Measurements from ENCODE around the gene NTRK2. TPM values are rescaled to one million over a fixed set of nuclear protein-coding genes. Genes with fewer than 3 reads are reported as not detected.

Gene NTRK2
- polyA plus RNA-seq, 1 donor (not counting 4 experiments of a cell fraction or from before 2014, with no cell fraction given), result 0.08 TPM

GRCh38 chr9:84978661-84979060 lies 309.1 kb downstream of the NTRK2 start:
- no peak for FAIRE-seq
- H2AFZ ChIP-seq (ENCODE audit: control insufficient read depth, low read length), result no peak overlapping the region
- H3K27ac ChIP-seq (ENCODE audit: control insufficient read depth, insufficient read depth, low read length), result no peak overlapping the region
- no peaks in the 10 kb centered on the region for H3K79me2 ChIP-seq (ENCODE audit: control insufficient read depth, insufficient read depth, low read length)
- no peaks in the 10 kb centered on the region for H4K20me1 ChIP-seq (ENCODE audit: control insufficient read depth, extremely low read depth, insufficient read depth, low read length)
- H3K9me1 ChIP-seq (ENCODE audit: control insufficient read depth, extremely low read depth, insufficient read depth, low read length), result no peaks in the 10 kb centered on the region
- no peaks in the 10 kb centered on the region for H3K9me3 ChIP-seq (ENCODE audit: control insufficient read depth, low read depth, low read length)
- no peak overlapping the region for H3K9ac ChIP-seq (ENCODE audit: control insufficient read depth, extremely low read depth, insufficient read depth, low read length)
- no peak for DNase-seq (ENCODE audit: low read depth, low spot score)
- dilution Hi-C loops (cut with MboI; ENCODE audit: extremely low pct_ligation_motif_present, low sequenced_read_pairs), result no loop called here
- H3K4me3 ChIP-seq (ENCODE audit: control insufficient read depth in 2 of 3, extremely low read depth in 1 of 3, insufficient read depth in 2 of 3, low read depth in 1 of 3, low read length in 3 of 3), result no peak overlapping the region
- peaks cover 3% of the 10 kb centered on the region for H3K4me1 ChIP-seq (ENCODE audit: control insufficient read depth, extremely low read depth, insufficient read depth, low read length)
- no peaks in the 10 kb centered on the region for H3K27me3 ChIP-seq (ENCODE audit: control insufficient read depth, extremely low read depth, insufficient read depth, low read length)
- no peak overlapping the region for H3K4me2 ChIP-seq (ENCODE audit: control insufficient read depth, extremely low read depth, insufficient read depth, low read depth, low read length)
- H3K36me3 ChIP-seq (ENCODE audit: control insufficient read depth in 2 of 2, extremely low read depth in 1 of 2, insufficient read depth in 2 of 2, low read length in 2 of 2), result no peaks in the 10 kb centered on the region
- no peak for TF ChIP-seq EZH2 (IDR thresholded peaks at IDR 0.05; ENCODE audit: low read length)
- TF ChIP-seq CTCF (optimal IDR thresholded peaks at IDR 0.05 in 1 of 3, IDR thresholded peaks at IDR 0.05 in 1 of 3, conservative IDR thresholded peaks at IDR 0.05 in 1 of 3; ENCODE audit: extremely low read depth in 1 of 3, insufficient read depth in 2 of 3, low read length in 3 of 3), result no peak

- TF ChIP-seq CTCF (optimal IDR thresholded peaks at IDR 0.05 in 1 of 3, IDR thresholded peaks at IDR 0.05 in 1 of 3, conservative IDR thresholded peaks at IDR 0.05 in 1 of 3; ENCODE audit: extremely low read depth in 1 of 3, insufficient read depth in 2 of 3, low read length in 3 of 3) (no peak), EZH2 (IDR thresholded peaks at IDR 0.05; ENCODE audit: low read length) (no peak)
- no peaks in the 10 kb centered on the region for H3K4me1 ChIP-seq (ENCODE audit: control insufficient read depth, extremely low read depth, insufficient read depth, low read length)
- H3K9me3 ChIP-seq (ENCODE audit: control insufficient read depth, low read depth, low read length), result no peaks in the 10 kb centered on the region
- H3K9me1 ChIP-seq (ENCODE audit: control insufficient read depth, extremely low read depth, insufficient read depth, low read length), result no peaks in the 10 kb centered on the region
- H2AFZ ChIP-seq (ENCODE audit: control insufficient read depth, low read length), result no peak overlapping the region
- H3K27ac ChIP-seq (ENCODE audit: control insufficient read depth, insufficient read depth, low read length), result no peak overlapping the region
- H3K79me2 ChIP-seq (ENCODE audit: control insufficient read depth, insufficient read depth, low read length), result no peaks in the 10 kb centered on the region
- DNase-seq (ENCODE audit: low read depth, low spot score) (no peak), FAIRE-seq (no peak)
- dilution Hi-C loops (cut with MboI; ENCODE audit: extremely low pct_ligation_motif_present, low sequenced_read_pairs), result no loop called here
- H3K9ac ChIP-seq (ENCODE audit: control insufficient read depth, extremely low read depth, insufficient read depth, low read length), result no peak overlapping the region
- H3K4me3 ChIP-seq (ENCODE audit: control insufficient read depth in 2 of 3, extremely low read depth in 1 of 3, insufficient read depth in 2 of 3, low read depth in 1 of 3, low read length in 3 of 3), result no peak overlapping the region
- H3K4me2 ChIP-seq (ENCODE audit: control insufficient read depth, extremely low read depth, insufficient read depth, low read depth, low read length), result no peak overlapping the region
- H3K27me3 ChIP-seq (ENCODE audit: control insufficient read depth, extremely low read depth, insufficient read depth, low read length), result no peaks in the 10 kb centered on the region
- H4K20me1 ChIP-seq (ENCODE audit: control insufficient read depth, extremely low read depth, insufficient read depth, low read length), result no peaks in the 10 kb centered on the region
- H3K36me3 ChIP-seq (ENCODE audit: control insufficient read depth in 2 of 2, extremely low read depth in 1 of 2, insufficient read depth in 2 of 2, low read length in 2 of 2), result no peaks in the 10 kb centered on the region
Measured at GRCh38 chr9:84983749-84984148, 314.2 kb downstream of the NTRK2 start.
